Measurements from ENCODE around the gene SEMA3B. TPM values are rescaled to one million over a fixed set of nuclear protein-coding genes. Genes with fewer than 3 reads are reported as not detected.
A peak's percentile ranks its signal among the peaks of the same experiment; 100 is the strongest.

Gene SEMA3B
- total and polyA plus RNA-seq, 9 of the 15 experiments (the other 6 are each of a cell fraction or from before 2014, with no cell fraction given): 0.03 to 1.8 (median 0.55) TPM; not detected in 1

DNA sequence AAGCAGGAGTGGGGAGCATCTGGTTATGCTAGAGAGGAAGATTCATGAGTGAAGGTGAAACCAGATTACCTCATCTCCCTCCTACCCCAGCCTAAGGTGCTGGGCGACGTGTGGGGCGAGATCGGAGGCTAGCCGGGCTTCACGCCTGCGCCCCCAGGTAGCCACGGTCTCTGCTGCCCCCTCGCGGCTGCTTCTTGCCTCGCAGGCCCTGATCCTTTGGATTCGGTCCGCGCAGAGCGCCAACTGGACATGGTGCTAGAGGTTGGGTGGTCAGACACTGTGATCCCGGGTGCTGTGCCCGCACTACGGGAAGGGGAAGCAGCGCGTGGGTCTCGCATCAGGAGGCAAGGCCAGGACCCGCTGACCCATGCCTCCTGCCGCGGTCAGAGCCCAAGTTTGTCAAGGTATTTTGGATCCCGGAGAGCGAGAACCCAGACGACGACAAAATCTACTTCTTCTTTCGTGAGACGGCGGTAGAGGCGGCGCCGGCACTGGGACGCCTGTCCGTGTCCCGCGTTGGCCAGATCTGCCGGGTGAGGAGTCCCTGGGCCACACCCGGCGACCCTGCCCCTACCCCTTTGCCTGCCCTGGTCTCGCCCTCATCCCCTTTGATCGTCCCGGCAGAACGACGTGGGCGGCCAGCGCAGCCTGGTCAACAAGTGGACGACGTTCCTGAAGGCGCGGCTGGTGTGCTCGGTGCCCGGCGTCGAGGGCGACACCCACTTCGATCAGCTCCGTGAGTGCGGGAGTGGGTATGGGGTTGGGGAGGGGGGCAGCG, 4.2 kb downstream of the SEMA3B start (continued):
- TF ChIP-seq E4F1 (CRISPR knock-in tag; IDR thresholded peaks at IDR 0.05; ENCODE audit: borderline replicate concordance) (no peak), TRIM24 (IDR thresholded peaks at IDR 0.05) (no peak), SRSF9 (IDR thresholded peaks at IDR 0.05; ENCODE audit: borderline replicate concordance, low read depth, low read length) (no peak), ZBED1 (IDR thresholded peaks at IDR 0.05) (no peak), ZBTB11 (CRISPR knock-in tag; IDR thresholded peaks at IDR 0.05) (0 out of 6 replicates have a peak, but pooled peaks of 1 of the 3 experiments have one; percentile 29), PURB (CRISPR knock-in tag; IDR thresholded peaks at IDR 0.05; ENCODE audit: low read depth) (no peak), MAX (CRISPR knock-in tag; IDR thresholded peaks at IDR 0.05) (no peak), HDGF (IDR thresholded peaks at IDR 0.05) (no peak), KDM1A (IDR thresholded peaks at IDR 0.05) (no peak), PRDM10 (IDR thresholded peaks at IDR 0.05; ENCODE audit: partially characterized antibody) (no peak), BCL6 (CRISPR knock-in tag; IDR thresholded peaks at IDR 0.05) (no peak), CCAR2 (IDR thresholded peaks at IDR 0.05; ENCODE audit: low read depth, low read length) (no peak), FOXP1 (CRISPR knock-in tag; IDR thresholded peaks at IDR 0.05) (no peak), ZNF561 (CRISPR knock-in tag; conservative IDR thresholded peaks at IDR 0.05) (no peak), MAFK (IDR thresholded peaks at IDR 0.05; ENCODE audit: low read length) (no peak), IFI16 (CRISPR knock-in tag; IDR thresholded peaks at IDR 0.05) (no peak)
- TF ChIP-seq, protein P1, sequence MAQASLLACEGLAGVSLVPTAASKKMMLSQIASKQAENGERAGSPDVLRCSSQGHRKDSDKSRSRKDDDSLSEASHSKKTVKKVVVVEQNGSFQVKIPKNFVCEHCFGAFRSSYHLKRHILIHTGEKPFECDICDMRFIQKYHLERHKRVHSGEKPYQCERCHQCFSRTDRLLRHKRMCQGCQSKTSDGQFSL (CRISPR knock-in tag; IDR thresholded peaks at IDR 0.05): no peak
- TF ChIP-seq, protein P1 (tag; IDR thresholded peaks at IDR 0.05): no peak
